ENCODE measurements around the gene CANT1. TPM values are rescaled to one million over a fixed set of nuclear protein-coding genes. Genes with fewer than 3 reads are reported as not detected.

The CANT1 gene
- total and polyA plus RNA-seq, 2 of the 13 experiments (the other 11 are each of a cell fraction or from before 2014, with no cell fraction given) = 34.1 to 42.1 TPM

GRCh38 chr17:78993241-78993956 is 16.2 kb downstream of the CANT1 start (continued):
- TF ChIP-seq ZNF512B (CRISPR knock-in tag; IDR thresholded peaks at IDR 0.05; ENCODE audit: borderline replicate concordance) = no peak
- TF ChIP-seq ZNF598 (CRISPR knock-in tag; IDR thresholded peaks at IDR 0.05; ENCODE audit: borderline replicate concordance) = 0 out of 2 replicates have a peak, but pooled peaks have one; percentile 73
- 0 out of 2 replicates have a peak, but pooled peaks have one; percentile 15 for TF ChIP-seq MEIS2 (CRISPR knock-in tag; IDR thresholded peaks at IDR 0.05)
- TF ChIP-seq JDP2 (CRISPR knock-in tag; IDR thresholded peaks at IDR 0.05; ENCODE audit: borderline replicate concordance) = no peak
- TF ChIP-seq, protein P1, sequence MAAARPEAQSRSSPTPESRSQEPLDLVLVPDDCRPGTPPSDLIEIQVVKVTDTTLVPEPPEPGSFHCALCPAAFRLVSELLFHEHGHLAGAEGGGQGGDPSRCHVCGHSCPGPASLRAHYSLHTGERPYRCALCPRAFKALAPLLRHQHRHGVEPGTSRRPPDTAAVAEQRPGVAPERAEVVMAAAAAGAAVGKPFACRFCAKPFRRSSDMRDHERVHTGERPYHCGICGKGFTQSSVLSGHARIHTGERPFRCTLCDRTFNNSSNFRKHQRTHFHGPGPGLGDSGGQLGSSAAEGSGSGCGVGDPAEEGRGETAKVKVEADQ (CRISPR knock-in tag; IDR thresholded peaks at IDR 0.05; ENCODE audit: borderline replicate concordance) = no peak
- TF ChIP-seq ZFX (CRISPR knock-in tag; IDR thresholded peaks at IDR 0.05; ENCODE audit: low read depth) = peak; percentile 53; the same call in 1 of the 2 replicates
- TF ChIP-seq ZNF44 (CRISPR knock-in tag; IDR thresholded peaks at IDR 0.05) = 0 out of 2 replicates have a peak, but pooled peaks have one; percentile 60
- TF ChIP-seq CSRNP1 (CRISPR knock-in tag; IDR thresholded peaks at IDR 0.05) = peak; percentile 35; the same call in 1 of the 2 replicates
- 0 out of 2 replicates have a peak, but pooled peaks have one; percentile 47 for TF ChIP-seq ZNF136 (CRISPR knock-in tag; IDR thresholded peaks at IDR 0.05; ENCODE audit: low read depth)
- no peak for TF ChIP-seq HDAC6 (IDR thresholded peaks at IDR 0.05; ENCODE audit: low read depth, low read length)
- TF ChIP-seq EP300 (IDR thresholded peaks at IDR 0.05; ENCODE audit: low read depth in 2 of 2, low read length in 2 of 2) = no peak
- no peak for TF ChIP-seq EP300 (CRISPR knock-in tag; IDR thresholded peaks at IDR 0.05; ENCODE audit: borderline replicate concordance)
- TF ChIP-seq KDM2A (CRISPR knock-in tag; IDR thresholded peaks at IDR 0.05; ENCODE audit: borderline replicate concordance, low read depth) = peak; percentile 35; the same call in 1 of the 2 replicates
- TF ChIP-seq SRSF1 (optimal IDR thresholded peaks at IDR 0.05; ENCODE audit: low read depth, low read length) = peak; percentile 13
- TF ChIP-seq ZBTB7B (CRISPR knock-in tag; IDR thresholded peaks at IDR 0.05) = peak; percentile 43; the same call in 1 of the 2 replicates
- TF ChIP-seq ZNF878 (CRISPR knock-in tag; IDR thresholded peaks at IDR 0.05) = no peak
- peak; percentile 88 for TF ChIP-seq CTCF (CRISPR knock-in tag; IDR thresholded peaks at IDR 0.05)
- TF ChIP-seq, protein P2, sequence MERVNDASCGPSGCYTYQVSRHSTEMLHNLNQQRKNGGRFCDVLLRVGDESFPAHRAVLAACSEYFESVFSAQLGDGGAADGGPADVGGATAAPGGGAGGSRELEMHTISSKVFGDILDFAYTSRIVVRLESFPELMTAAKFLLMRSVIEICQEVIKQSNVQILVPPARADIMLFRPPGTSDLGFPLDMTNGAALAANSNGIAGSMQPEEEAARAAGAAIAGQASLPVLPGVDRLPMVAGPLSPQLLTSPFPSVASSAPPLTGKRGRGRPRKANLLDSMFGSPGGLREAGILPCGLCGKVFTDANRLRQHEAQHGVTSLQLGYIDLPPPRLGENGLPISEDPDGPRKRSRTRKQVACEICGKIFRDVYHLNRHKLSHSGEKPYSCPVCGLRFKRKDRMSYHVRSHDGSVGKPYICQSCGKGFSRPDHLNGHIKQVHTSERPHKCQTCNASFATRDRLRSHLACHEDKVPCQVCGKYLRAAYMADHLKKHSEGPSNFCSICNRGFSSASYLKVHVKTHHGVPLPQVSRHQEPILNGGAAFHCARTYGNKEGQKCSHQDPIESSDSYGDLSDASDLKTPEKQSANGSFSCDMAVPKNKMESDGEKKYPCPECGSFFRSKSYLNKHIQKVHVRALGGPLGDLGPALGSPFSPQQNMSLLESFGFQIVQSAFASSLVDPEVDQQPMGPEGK (CRISPR knock-in tag; IDR thresholded peaks at IDR 0.05) = peak; percentile 61
